Fibroblast of skin of right biceps (primary cell): ENCODE data around the gene OR2A12.
A peak's percentile ranks its signal among the peaks of the same experiment; 100 is the strongest.
"Not testable (repeated sequence)": the region's sequence is repeated elsewhere in the genome, so short reads cannot be mapped to it uniquely, and the experiment has no call there.

Experiments used
- DNase-seq: peaks from one replicate; pipeline ENCODE4 v3.0.0-alpha.2; 2013

Gene OR2A12

GRCh38 chr7:144127714-144128334 lies 41.7 kb downstream of the OR2A12 start:
- peak; percentile 67 for DNase-seq

DNA sequence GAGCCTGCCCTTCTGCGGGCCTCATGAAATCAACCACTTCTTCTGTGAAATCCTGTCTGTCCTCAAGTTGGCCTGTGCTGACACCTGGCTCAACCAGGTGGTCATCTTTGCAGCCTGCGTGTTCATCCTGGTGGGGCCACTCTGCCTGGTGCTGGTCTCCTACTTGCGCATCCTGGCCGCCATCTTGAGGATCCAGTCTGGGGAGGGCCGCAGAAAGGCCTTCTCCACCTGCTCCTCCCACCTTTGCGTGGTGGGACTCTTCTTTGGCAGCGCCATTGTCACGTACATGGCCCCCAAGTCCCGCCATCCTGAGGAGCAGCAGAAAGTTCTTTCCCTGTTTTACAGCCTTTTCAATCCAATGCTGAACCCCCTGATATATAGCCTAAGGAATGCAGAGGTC lies 43.5 kb downstream of the OR2A12 start:
- not testable (repeated sequence) for DNase-seq

- DNase-seq = no peak
Measured at GRCh38 chr7:144130730-144131129, 44.7 kb downstream of the OR2A12 start.

- no peak for DNase-seq
Measured at GRCh38 chr7:144132262-144132661, 46.2 kb downstream of the OR2A12 start.

GRCh38 chr7:144133307-144133706 lies 47.2 kb downstream of the OR2A12 start:
- no peak for DNase-seq

DNA sequence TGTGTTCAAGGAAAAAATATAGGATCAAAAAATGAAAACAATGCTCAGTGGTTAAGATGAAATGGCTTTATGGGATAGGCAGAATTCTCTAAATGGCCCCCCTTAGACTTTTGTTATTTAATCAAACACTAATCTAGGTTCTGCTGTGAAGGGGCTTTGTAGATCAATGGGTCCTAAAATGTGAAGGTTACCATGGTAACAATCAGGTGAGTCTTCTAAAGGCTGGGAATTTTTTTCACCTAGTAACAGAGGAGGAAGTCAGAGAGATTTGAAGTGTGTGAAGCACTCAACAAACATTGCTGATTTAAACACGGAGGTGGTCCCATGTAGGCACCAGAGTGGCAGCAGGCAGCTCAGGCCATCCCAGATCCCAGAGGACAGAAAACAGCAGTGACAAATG lies 48.0 kb downstream of the OR2A12 start:
- DNase-seq = no peak

- peak; percentile 2 for DNase-seq
Measured at GRCh38 chr7:144137501-144137900, 51.4 kb downstream of the OR2A12 start.

DNA sequence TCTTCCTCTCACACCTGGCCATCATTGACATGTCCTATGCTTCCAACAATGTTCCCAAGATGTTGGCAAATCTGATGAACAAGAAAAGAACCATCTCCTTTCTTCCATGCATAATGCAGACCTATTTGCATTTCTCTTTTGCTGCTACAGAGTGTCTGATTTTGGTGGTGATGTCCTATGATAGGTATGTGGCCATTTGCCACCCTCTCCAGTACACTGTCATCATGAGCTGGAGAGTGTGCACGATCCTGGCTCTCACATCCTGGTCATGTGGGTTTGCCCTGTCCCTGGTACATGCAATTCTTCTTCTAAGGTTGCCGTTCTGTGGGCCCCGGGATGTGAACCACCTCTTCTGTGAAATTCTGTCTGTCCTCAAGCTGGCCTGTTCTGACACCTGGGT lies 56.1 kb downstream of the OR2A12 start:
- DNase-seq = no peak

GRCh38 chr7:144144426-144144825 lies 58.3 kb downstream of the OR2A12 start:
- no peak for DNase-seq

- no peak for DNase-seq
Measured at GRCh38 chr7:144148224-144148827, 62.2 kb downstream of the OR2A12 start.
